Vagina (tissue), 2 donors: ENCODE data around the gene HINT3. TPM values are rescaled to one million over a fixed set of nuclear protein-coding genes. Genes with fewer than 3 reads are reported as not detected.
"Not testable (repeated sequence)": the region's sequence is repeated elsewhere in the genome, so short reads cannot be mapped to it uniquely, and the experiment has no call there.

ENCODE experiments used
- DNase-seq, 2 donors: peaks; one replicate each; pipeline ENCODE4 v3.0.0-alpha.2; 2017; ENCODE audit errors: extremely low spot score in 2 of 2
- H3K27ac ChIP-seq: fragments of 200-600 bp; sonication (generic); one replicate; pipeline ENCODE4 v1.5.1; 2019
- H3K27me3 ChIP-seq: fragments of 200-600 bp; sonication (generic); one replicate; pipeline ENCODE4 v1.5.1; 2019
- H3K36me3 ChIP-seq, 2 donors: fragments of 200-600 bp; sonication (generic); one replicate each; pipeline ENCODE4 v1.5.1; 2017 to 2019
- H3K4me1 ChIP-seq: fragments of 200-600 bp; sonication (generic); one replicate; pipeline ENCODE4 v1.5.1; 2019
- H3K4me3 ChIP-seq, 2 donors: fragments of 200-600 bp; sonication (generic); 1 replicate in 1 of 2; 2 replicates in 1 of 2; pipeline ENCODE4 v1.5.1; 2016 to 2019
- H3K9me3 ChIP-seq: fragments of 200-600 bp; sonication (generic); one replicate; pipeline ENCODE4 v1.5.1; 2019
- CTCF ChIP-seq, 3 experiments: fragments of 450-650 bp in 2 of 3; fragments of 200-600 bp in 1 of 3; sonication (generic) in 1 of 3; IDR thresholded peaks; one replicate each; pipeline ENCODE4 v1.5.1; 2017 to 2019; ENCODE audit warnings: antibody characterized with exemption in 3 of 3, mild to moderate bottlenecking in 2 of 3, moderate library complexity in 2 of 3
- POLR2A ChIP-seq, 2 donors: fragments of 450-650 bp; IDR thresholded peaks; one replicate each; pipeline ENCODE4 v1.6.1; 2017; ENCODE audit warnings: antibody characterized with exemption in 2 of 2, mild to moderate bottlenecking in 2 of 2, moderate library complexity in 2 of 2
- POLR2AphosphoS5 ChIP-seq, 2 donors: sonication (generic); formaldehyde crosslinking; IDR thresholded peaks; one replicate each; pipeline ENCODE4 v1.9.0; 2017; ENCODE audit warnings: antibody characterized with exemption in 2 of 2, mild to moderate bottlenecking in 2 of 2, low read depth in 1 of 2; ENCODE audit not compliant: insufficient read depth in 1 of 2
- intact Hi-C: fragments of 100-400 bp; cut with DNase I; formaldehyde crosslinking; loops from one replicate; pipeline ENCODE4 v1.15.1; 2023
- total RNA-seq: library from RNA; depleted of rRNA; stranded (reverse); fragments of >200 nt; gene quantifications from one replicate; pipeline ENCODE4 v1.2.3, GENCODE V29; 2016

The HINT3 gene
- 18.4 TPM for total RNA-seq

GRCh38 chr6:125956506-125957390 is at the start of gene HINT3:
TSS of gene HINT3 (plus strand) at chr6:125956770. CDS start at chr6:125956978, 208 bp downstream.
- Histone ChIP-seq H3K27me3 (no peaks in the 10 kb centered on the region), H3K4me3 (peak within 1 kb of the TSS; percentile 78 to 88), H3K27ac (peak within 1 kb of the TSS; percentile 96), H3K36me3 (no peaks in the 10 kb centered on the region), H3K4me1 (peaks cover 37% of the 10 kb centered on the region), H3K9me3 (no peaks in the 10 kb centered on the region)
- TF ChIP-seq CTCF (IDR thresholded peaks at IDR 0.05): peak; percentile 95 to 99 (median 97)
- peak in 1 of 2 donors; percentile 15 for TF ChIP-seq POLR2A (IDR thresholded peaks at IDR 0.05)
- TF ChIP-seq POLR2AphosphoS5 (IDR thresholded peaks at IDR 0.05; ENCODE audit: insufficient read depth in 1 of 2, low read depth in 1 of 2): peak; percentile 90 to 94
- intact Hi-C loops: loop anchor here (5.0 kb wide), 1 partner anchor 174 kb away; no protein-coding TSS in a partner anchor
- peak in 1 of 2 donors; percentile 96 for DNase-seq

GRCh38 chr6:125910527-125910926 is 46.0 kb upstream of the HINT3 start:
- no peak overlapping the region for H3K27ac ChIP-seq
- no peak for TF ChIP-seq POLR2A (IDR thresholded peaks at IDR 0.05)
- TF ChIP-seq CTCF (IDR thresholded peaks at IDR 0.05): no peak
- TF ChIP-seq POLR2AphosphoS5 (IDR thresholded peaks at IDR 0.05; ENCODE audit: insufficient read depth in 1 of 2, low read depth in 1 of 2): peak in 1 of 2 donors; percentile 61
- no peaks in the 10 kb centered on the region for H3K9me3 ChIP-seq
- H3K27me3 ChIP-seq: no peaks in the 10 kb centered on the region
- H3K4me3 ChIP-seq: no peak overlapping the region
- peaks cover 0 to 8% of the 10 kb centered on the region in 2 donors for H3K36me3 ChIP-seq
- DNase-seq: no peak
- intact Hi-C loops: no loop called here
- H3K4me1 ChIP-seq: peaks cover 12% of the 10 kb centered on the region

DNA sequence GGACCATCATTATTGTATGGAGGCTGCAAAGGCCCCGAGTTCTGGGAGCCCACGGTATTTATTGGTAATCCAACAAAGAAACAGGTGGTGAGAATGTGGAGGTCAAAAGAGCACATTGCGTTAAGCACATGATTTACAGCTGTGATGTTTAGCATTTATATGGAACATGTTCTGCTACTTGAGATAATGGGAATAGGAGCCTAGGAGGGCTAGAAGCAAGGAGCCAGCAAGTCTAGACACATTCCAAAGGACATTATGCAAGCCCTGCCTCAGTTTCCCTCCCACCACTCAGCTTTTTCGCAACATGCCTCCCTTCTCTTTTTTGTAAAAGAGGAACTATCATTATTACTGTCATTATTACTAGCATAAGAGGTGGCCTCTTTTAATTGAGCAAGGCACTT is 45.5 kb upstream of the HINT3 start:
- H3K9me3 ChIP-seq, intact Hi-C loops, DNase-seq, H3K27me3 ChIP-seq, H3K4me3 ChIP-seq, H3K27ac ChIP-seq: not testable (repeated sequence)
- peaks cover 0 to 10% of the 10 kb centered on the region in 2 donors for H3K36me3 ChIP-seq
- peaks cover 12% of the 10 kb centered on the region for H3K4me1 ChIP-seq

- peaks cover 0 to 10% of the 10 kb centered on the region in 2 donors for H3K36me3 ChIP-seq
- peaks cover 12% of the 10 kb centered on the region for H3K4me1 ChIP-seq
Observed at GRCh38 chr6:125912430-125912829, 44.1 kb upstream of the HINT3 start.

GRCh38 chr6:125913145-125913544 is 43.4 kb upstream of the HINT3 start:
- no peak overlapping the region for H3K4me3 ChIP-seq
- H3K4me1 ChIP-seq: peaks cover 12% of the 10 kb centered on the region
- H3K9me3 ChIP-seq: no peaks in the 10 kb centered on the region
- peaks cover 0 to 10% of the 10 kb centered on the region in 2 donors for H3K36me3 ChIP-seq
- H3K27me3 ChIP-seq: no peaks in the 10 kb centered on the region
- intact Hi-C loops: no loop called here
- TF ChIP-seq POLR2AphosphoS5 (IDR thresholded peaks at IDR 0.05; ENCODE audit: insufficient read depth in 1 of 2, low read depth in 1 of 2) (no peak), POLR2A (IDR thresholded peaks at IDR 0.05) (no peak), CTCF (IDR thresholded peaks at IDR 0.05) (no peak)
- DNase-seq: no peak
- peak overlapping the region; percentile 71 for H3K27ac ChIP-seq

More at GRCh38 chr6:125912430-125912829, 44.1 kb upstream of the HINT3 start:
- DNase-seq, H3K27ac ChIP-seq, H3K9me3 ChIP-seq, intact Hi-C loops, H3K27me3 ChIP-seq, H3K4me3 ChIP-seq: not testable (repeated sequence)

DNA sequence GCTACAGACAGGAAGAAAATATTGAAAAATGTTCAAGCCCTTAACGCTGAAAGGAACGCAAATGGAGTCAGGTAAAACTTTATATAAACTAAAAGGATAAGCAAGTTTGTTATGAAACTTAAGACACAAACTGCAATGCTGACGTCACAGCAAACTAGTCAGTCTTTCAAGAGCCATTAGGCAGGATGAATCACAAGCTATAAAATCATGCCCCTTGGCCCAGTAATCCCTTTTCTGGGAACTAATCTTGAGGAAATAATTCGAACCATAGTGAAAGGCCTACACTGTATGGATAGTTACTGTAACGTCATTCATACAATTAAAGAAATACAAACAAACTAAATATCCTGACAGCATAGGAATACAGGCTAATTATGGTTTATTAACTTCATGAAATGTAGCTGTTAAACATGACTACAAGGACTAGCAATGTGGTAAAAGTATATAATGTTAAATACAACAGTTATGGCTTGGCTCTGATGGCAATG is 42.7 kb upstream of the HINT3 start:
- TF ChIP-seq POLR2AphosphoS5 (IDR thresholded peaks at IDR 0.05; ENCODE audit: insufficient read depth in 1 of 2, low read depth in 1 of 2): peak in 1 of 2 donors; percentile 94
- no peak for TF ChIP-seq CTCF (IDR thresholded peaks at IDR 0.05)
- Histone ChIP-seq H3K36me3 (peaks cover 0 to 10% of the 10 kb centered on the region in 2 donors), H3K27me3 (no peaks in the 10 kb centered on the region), H3K27ac (peak overlapping the region; percentile 71), H3K4me3 (no peak overlapping the region), H3K4me1 (peaks cover 12% of the 10 kb centered on the region), H3K9me3 (no peaks in the 10 kb centered on the region)
- DNase-seq: no peak
- intact Hi-C loops: no loop called here
